ENCODE data around the gene SLC35F3.

DNA sequence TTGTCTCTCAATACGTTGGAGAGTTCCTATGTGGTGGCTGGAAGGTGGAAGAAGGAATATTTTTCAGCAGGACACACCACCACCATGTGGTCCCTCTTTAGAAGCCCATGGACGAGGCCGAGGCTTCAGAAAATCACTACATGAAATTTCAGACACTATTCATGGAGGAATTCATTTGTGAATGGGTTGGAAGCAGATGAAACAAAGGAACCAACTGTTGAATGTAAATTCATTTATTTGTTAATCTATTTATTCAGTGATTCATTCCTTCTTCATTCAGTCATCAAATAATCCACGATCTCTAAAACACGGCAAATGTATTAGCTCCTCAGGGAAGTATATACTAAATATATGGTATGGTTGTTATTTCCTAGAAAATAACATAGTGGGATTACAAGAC is 12.2 kb downstream of the SLC35F3 start:
- TF ChIP-seq, protein P1, sequence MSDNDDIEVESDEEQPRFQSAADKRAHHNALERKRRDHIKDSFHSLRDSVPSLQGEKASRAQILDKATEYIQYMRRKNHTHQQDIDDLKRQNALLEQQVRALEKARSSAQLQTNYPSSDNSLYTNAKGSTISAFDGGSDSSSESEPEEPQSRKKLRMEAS (IDR thresholded peaks at IDR 0.05) = no peak
- TF ChIP-seq CTCF (IDR thresholded peaks at IDR 0.05; ENCODE audit: low read depth, low read length, missing input control) = no peak
- no peak for TF ChIP-seq YY1 (IDR thresholded peaks at IDR 0.05)
- TF ChIP-seq RAD21 (IDR thresholded peaks at IDR 0.05) = no peak
- no peak for TF ChIP-seq TAF1 (conservative IDR thresholded peaks at IDR 0.05)
